Measurements from ENCODE around the gene UCK2. TPM values are rescaled to one million over a fixed set of nuclear protein-coding genes. Genes with fewer than 3 reads are reported as not detected.

UCK2 gene
- total and polyA plus RNA-seq, 2 donors (not counting 1 experiment from before 2014, with no cell fraction given), result 8.9 to 11.5 TPM

DNA sequence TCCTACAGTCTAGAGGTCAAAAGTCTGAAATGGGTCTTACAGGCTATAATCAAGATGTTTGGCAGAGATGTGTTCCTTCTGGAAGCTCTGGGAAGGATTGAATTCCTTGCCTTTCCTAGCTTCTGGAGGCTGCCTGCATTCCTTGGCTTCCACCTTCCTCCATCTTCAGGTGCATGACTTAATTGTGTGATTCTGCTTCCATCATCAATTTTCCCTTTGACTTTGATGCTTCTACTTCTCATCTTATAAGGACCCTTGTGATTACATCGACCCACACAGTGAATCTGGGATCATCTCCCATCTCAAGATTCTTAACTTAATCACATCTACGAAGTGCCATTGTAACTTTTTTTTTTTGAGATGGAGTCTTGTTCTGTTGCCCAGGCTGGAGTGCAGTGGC lies 111.4 kb downstream of the UCK2 start:
- no peak for DNase-seq
- POLR2A ChIA-PET, result no interaction called here
- peaks cover 15% of the 10 kb centered on the region for H3K27me3 Mint-ChIP-seq
- no peak overlapping the region for H2AFZ ChIP-seq (ENCODE audit: insufficient read depth, low read depth, low read length, poor library complexity, severe bottlenecking)
- H3K27ac Mint-ChIP-seq, result no peak overlapping the region
- intact Hi-C loops (cut with micrococcal nuclease), result no loop called here
- CTCF ChIA-PET, result no interaction called here
- no peaks in the 10 kb centered on the region for H3K4me1 Mint-ChIP-seq
- H3K27ac ChIP-seq (ENCODE audit: low read length in 2 of 2), result no peak overlapping the region
- H4K20me1 ChIP-seq (ENCODE audit: control insufficient read depth, insufficient read depth, low read length, poor library complexity, severe bottlenecking), result no peaks in the 10 kb centered on the region
- no peaks in the 10 kb centered on the region for H3K9me3 Mint-ChIP-seq (ENCODE audit: insufficient read depth)
- no peaks in the 10 kb centered on the region for H3K9me3 ChIP-seq (ENCODE audit: control extremely low read depth in 1 of 3, control insufficient read depth in 2 of 3, insufficient read depth in 1 of 3, low read length in 2 of 3)
- H3K4me3 ChIP-seq (ENCODE audit: control extremely low read depth in 1 of 5, extremely low read depth in 1 of 5, insufficient read depth in 1 of 5, low read depth in 2 of 5, low read length in 4 of 5), result no peak overlapping the region
- no peak overlapping the region for H3K4me2 ChIP-seq (replicated peaks; ENCODE audit: low read depth, low read length, poor library complexity, severe bottlenecking)
- H3K4me1 ChIP-seq (ENCODE audit: control insufficient read depth in 2 of 2, insufficient read depth in 2 of 2, low read length in 2 of 2), result no peaks in the 10 kb centered on the region
- no CpG with 5 or more reads among the region's 2 CpGs for WGBS (ENCODE audit: insufficient coverage)
- TF ChIP-seq EZH2 (IDR thresholded peaks at IDR 0.05; ENCODE audit: borderline replicate concordance, insufficient read depth, low read depth, low read length, poor library complexity, severe bottlenecking), result no peak
- TF ChIP-seq, protein P1, sequence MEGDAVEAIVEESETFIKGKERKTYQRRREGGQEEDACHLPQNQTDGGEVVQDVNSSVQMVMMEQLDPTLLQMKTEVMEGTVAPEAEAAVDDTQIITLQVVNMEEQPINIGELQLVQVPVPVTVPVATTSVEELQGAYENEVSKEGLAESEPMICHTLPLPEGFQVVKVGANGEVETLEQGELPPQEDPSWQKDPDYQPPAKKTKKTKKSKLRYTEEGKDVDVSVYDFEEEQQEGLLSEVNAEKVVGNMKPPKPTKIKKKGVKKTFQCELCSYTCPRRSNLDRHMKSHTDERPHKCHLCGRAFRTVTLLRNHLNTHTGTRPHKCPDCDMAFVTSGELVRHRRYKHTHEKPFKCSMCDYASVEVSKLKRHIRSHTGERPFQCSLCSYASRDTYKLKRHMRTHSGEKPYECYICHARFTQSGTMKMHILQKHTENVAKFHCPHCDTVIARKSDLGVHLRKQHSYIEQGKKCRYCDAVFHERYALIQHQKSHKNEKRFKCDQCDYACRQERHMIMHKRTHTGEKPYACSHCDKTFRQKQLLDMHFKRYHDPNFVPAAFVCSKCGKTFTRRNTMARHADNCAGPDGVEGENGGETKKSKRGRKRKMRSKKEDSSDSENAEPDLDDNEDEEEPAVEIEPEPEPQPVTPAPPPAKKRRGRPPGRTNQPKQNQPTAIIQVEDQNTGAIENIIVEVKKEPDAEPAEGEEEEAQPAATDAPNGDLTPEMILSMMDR (IDR thresholded peaks at IDR 0.05), result no peak
- H3K79me2 ChIP-seq (ENCODE audit: control insufficient read depth, insufficient read depth, low read length), result no peaks in the 10 kb centered on the region
- H3K36me3 ChIP-seq (replicated peaks in 1 of 2; ENCODE audit: control extremely low read depth in 1 of 2, control insufficient read depth in 1 of 2, extremely low read depth in 1 of 2, insufficient read depth in 2 of 2, low read length in 1 of 2), result no peaks in the 10 kb centered on the region
- no peak overlapping the region for H3K9ac ChIP-seq (ENCODE audit: low read length)
- peaks cover 0 to 3% (median 0%) of the 10 kb centered on the region in 4 experiments for H3K27me3 ChIP-seq (replicated peaks in 1 of 4; ENCODE audit: control extremely low read depth in 1 of 4, control insufficient read depth in 3 of 4, insufficient read depth in 4 of 4, low read length in 3 of 4)
- no peak for ATAC-seq (ENCODE audit: low read depth)
- H3K4me3 Mint-ChIP-seq, result no peak overlapping the region

DNA sequence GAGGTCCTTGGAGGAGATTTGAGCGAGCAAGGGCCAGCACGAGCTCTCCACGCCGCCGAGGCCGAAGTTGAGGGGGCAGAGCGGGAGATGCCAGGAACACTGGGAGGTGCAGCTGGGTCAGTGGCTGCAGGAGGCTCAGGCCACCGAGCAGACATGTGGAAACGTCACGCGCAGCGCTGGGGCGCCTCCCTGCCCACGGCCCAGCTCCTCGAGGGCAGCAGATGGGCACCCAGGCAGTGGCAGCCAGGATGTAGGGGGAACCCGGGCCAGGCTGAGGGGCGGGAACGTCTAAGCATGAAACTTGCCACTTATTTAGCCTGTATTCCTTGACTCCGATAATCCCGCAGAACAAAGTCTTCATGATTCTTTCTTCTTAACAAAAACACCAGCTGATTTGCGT lies 114.1 kb downstream of the UCK2 start:
- Histone ChIP-seq H3K4me2 (replicated peaks; ENCODE audit: low read depth, low read length, poor library complexity, severe bottlenecking) (no peak overlapping the region), H3K9me3 (ENCODE audit: control extremely low read depth in 1 of 3, control insufficient read depth in 2 of 3, insufficient read depth in 1 of 3, low read length in 2 of 3) (no peaks in the 10 kb centered on the region), H3K27ac (ENCODE audit: low read length in 2 of 2) (no peak overlapping the region), H4K20me1 (ENCODE audit: control insufficient read depth, insufficient read depth, low read length, poor library complexity, severe bottlenecking) (no peaks in the 10 kb centered on the region), H2AFZ (ENCODE audit: insufficient read depth, low read depth, low read length, poor library complexity, severe bottlenecking) (no peak overlapping the region), H3K79me2 (ENCODE audit: control insufficient read depth, insufficient read depth, low read length) (no peaks in the 10 kb centered on the region), H3K36me3 (replicated peaks in 1 of 2; ENCODE audit: control extremely low read depth in 1 of 2, control insufficient read depth in 1 of 2, extremely low read depth in 1 of 2, insufficient read depth in 2 of 2, low read length in 1 of 2) (no peaks in the 10 kb centered on the region), H3K4me1 (ENCODE audit: control insufficient read depth in 2 of 2, insufficient read depth in 2 of 2, low read length in 2 of 2) (no peaks in the 10 kb centered on the region), H3K27me3 (replicated peaks in 1 of 4; ENCODE audit: control extremely low read depth in 1 of 4, control insufficient read depth in 3 of 4, insufficient read depth in 4 of 4, low read length in 3 of 4) (peaks cover 0 to 3% (median 0%) of the 10 kb centered on the region in 4 experiments), H3K4me3 (ENCODE audit: control extremely low read depth in 1 of 5, extremely low read depth in 1 of 5, insufficient read depth in 1 of 5, low read depth in 2 of 5, low read length in 4 of 5) (no peak overlapping the region), H3K9ac (ENCODE audit: low read length) (no peak overlapping the region)
- no peak overlapping the region for H3K4me3 Mint-ChIP-seq
- DNase-seq (no peak), ATAC-seq (ENCODE audit: low read depth) (no peak)
- H3K27me3 Mint-ChIP-seq, result peaks cover 12% of the 10 kb centered on the region
- H3K27ac Mint-ChIP-seq, result no peak overlapping the region
- WGBS (ENCODE audit: insufficient coverage), result 93% methylated on average over 16 of the region's 21 CpGs
- H3K9me3 Mint-ChIP-seq (ENCODE audit: insufficient read depth), result no peaks in the 10 kb centered on the region
- intact Hi-C loops (cut with micrococcal nuclease), result no loop called here
- ChIA-PET POLR2A (no interaction called here), CTCF (no interaction called here)
- no peaks in the 10 kb centered on the region for H3K4me1 Mint-ChIP-seq
- no peak for TF ChIP-seq EZH2 (IDR thresholded peaks at IDR 0.05; ENCODE audit: borderline replicate concordance, insufficient read depth, low read depth, low read length, poor library complexity, severe bottlenecking)
- TF ChIP-seq, protein P1 (IDR thresholded peaks at IDR 0.05), result no peak

Data from B cell (primary cell).